A673 (cell line): Measurements from ENCODE around the gene ERLEC1. TPM values are rescaled to one million over a fixed set of nuclear protein-coding genes. Genes with fewer than 3 reads are reported as not detected.

ENCODE experiments used
- Bru-seq: library from RNA; stranded (reverse); fragments of 400-500 nt; gene quantifications from one replicate; lab custom pipeline; 2021; lab: Mats Ljungman, UMichigan
- BruChase-seq, 2 experiments: library from RNA; stranded (reverse); fragments of 400-500 nt; gene quantifications; one replicate each; lab custom pipeline; 2021; lab: Mats Ljungman, UMichigan
- BruUV-seq: library from RNA; stranded (reverse); fragments of 400-500 nt; replicated peaks from 2 replicates; lab custom pipeline; 2021; lab: Mats Ljungman, UMichigan
- CTCF ChIA-PET: fragments of 300-600 bp; sonication (Branson Sonifier 250); formaldehyde crosslinking; loops from one replicate; lab custom pipeline; 2022; ENCODE audit warnings: antibody characterized with exemption; lab: Charles Lee
- POLR2A ChIA-PET: fragments of 300-600 bp; sonication (Branson Sonifier 250); formaldehyde crosslinking; loops from one replicate; lab custom pipeline; 2022; ENCODE audit warnings: antibody characterized with exemption; ENCODE audit not compliant: low non-redundant PET; lab: Charles Lee
- DNase-seq: peaks from one replicate; pipeline ENCODE4 v3.0.0-alpha.2; 2015; ENCODE audit warnings: low spot score
- H3K27ac ChIP-seq: fragments of 200-600 bp; sonication (generic); 2 replicates; pipeline ENCODE4 v1.5.1; 2016; ENCODE audit warnings: mixed run types, low read depth, mild to moderate bottlenecking, mixed read lengths, antibody characterized with exemption, low read length; ENCODE audit not compliant: poor library complexity, severe bottlenecking
- H3K27me3 ChIP-seq: fragments of 200-600 bp; sonication (generic); replicated peaks from 2 replicates; pipeline ENCODE4 v1.6.1; 2017; ENCODE audit warnings: mixed run types, low read depth, mild to moderate bottlenecking, mixed read lengths, antibody characterized with exemption, low read length; ENCODE audit not compliant: insufficient read depth, poor library complexity
- H3K36me3 ChIP-seq: fragments of 200-600 bp; sonication (generic); 2 replicates; pipeline ENCODE4 v1.6.1; 2016; ENCODE audit warnings: mixed run types, mild to moderate bottlenecking, mixed read lengths, antibody characterized with exemption, low read length; ENCODE audit not compliant: insufficient read depth, poor library complexity, severe bottlenecking
- H3K4me1 ChIP-seq: fragments of 200-600 bp; sonication (generic); 2 replicates; pipeline ENCODE4 v1.6.1; 2017; ENCODE audit warnings: mixed run types, mild to moderate bottlenecking, mixed read lengths, antibody characterized with exemption, low read length; ENCODE audit not compliant: insufficient read depth, poor library complexity, severe bottlenecking
- H3K4me3 ChIP-seq: fragments of 200-600 bp; sonication (generic); 2 replicates; pipeline ENCODE4 v1.5.1; 2016; ENCODE audit warnings: low read depth, mixed run types, mild to moderate bottlenecking, mixed read lengths, low read length; ENCODE audit not compliant: poor library complexity, severe bottlenecking
- H3K9me3 ChIP-seq: fragments of 200-600 bp; sonication (generic); 2 replicates; pipeline ENCODE4 v1.6.1; 2016; ENCODE audit warnings: mixed run types, low read depth, mild to moderate bottlenecking, mixed read lengths, antibody characterized with exemption, low read length; ENCODE audit not compliant: poor library complexity, severe bottlenecking
- EZH2 ChIP-seq: fragments of 200-600 bp; sonication (generic); IDR thresholded peaks from 2 replicates; pipeline ENCODE4 v1.6.1; 2017; ENCODE audit warnings: borderline replicate concordance, low read depth, mild to moderate bottlenecking, mixed read lengths, antibody characterized with exemption, low read length; ENCODE audit not compliant: poor library complexity, severe bottlenecking
- intact Hi-C: fragments of 100-400 bp; cut with micrococcal nuclease; formaldehyde crosslinking; loops from one replicate; pipeline ENCODE4 v1.10.0; 2022; ENCODE audit not compliant: unreplicated experiment
- long read RNA-seq: library from polyadenylated mRNA; stranded (forward); transcript quantifications from one replicate; pipeline ENCODE4 v2.0.0, GENCODE V29; 2022
- total RNA-seq: library from RNA; stranded (reverse); gene quantifications from 2 replicates; pipeline ENCODE4 v1.2.3, GENCODE V29; 2021
- TF ChIP-seq, protein P1 (sequence below): fragments of 300-800, 200-600 bp; sonication (generic); conservative IDR thresholded peaks from 2 replicates; pipeline ENCODE4 v1.5.1; 2017; ENCODE audit warnings: low read depth, mild to moderate bottlenecking, antibody characterized with exemption, low read length, moderate library complexity, mixed read lengths

Gene ERLEC1, protein sequence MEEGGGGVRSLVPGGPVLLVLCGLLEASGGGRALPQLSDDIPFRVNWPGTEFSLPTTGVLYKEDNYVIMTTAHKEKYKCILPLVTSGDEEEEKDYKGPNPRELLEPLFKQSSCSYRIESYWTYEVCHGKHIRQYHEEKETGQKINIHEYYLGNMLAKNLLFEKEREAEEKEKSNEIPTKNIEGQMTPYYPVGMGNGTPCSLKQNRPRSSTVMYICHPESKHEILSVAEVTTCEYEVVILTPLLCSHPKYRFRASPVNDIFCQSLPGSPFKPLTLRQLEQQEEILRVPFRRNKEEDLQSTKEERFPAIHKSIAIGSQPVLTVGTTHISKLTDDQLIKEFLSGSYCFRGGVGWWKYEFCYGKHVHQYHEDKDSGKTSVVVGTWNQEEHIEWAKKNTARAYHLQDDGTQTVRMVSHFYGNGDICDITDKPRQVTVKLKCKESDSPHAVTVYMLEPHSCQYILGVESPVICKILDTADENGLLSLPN
- total RNA-seq (25.7 and 27.7 TPM in 2 replicates), Bru-seq, nascent RNA (percentile 80 among the genes with signal in this experiment), BruChase-seq, experiment 1, labeled RNA remaining after a 2-hour chase (percentile 79 among the genes with signal in this experiment), BruChase-seq, experiment 2, labeled RNA remaining after a 6-hour chase (percentile 77 among the genes with signal in this experiment)
- long read RNA-seq, transcript ERLEC1-201 (14 exons, 2,433 nt), result major isoform, 82 of 125 reads
- long read RNA-seq, transcript ERLEC1-202 (13 exons, 2,271 nt), result minor isoform, 22 of 125 reads
- long read RNA-seq, partial matches to known transcripts, result 6 of 125 reads
- long read RNA-seq, other reads (novel, unspliced or antisense), result 15 of 125 reads

DNA sequence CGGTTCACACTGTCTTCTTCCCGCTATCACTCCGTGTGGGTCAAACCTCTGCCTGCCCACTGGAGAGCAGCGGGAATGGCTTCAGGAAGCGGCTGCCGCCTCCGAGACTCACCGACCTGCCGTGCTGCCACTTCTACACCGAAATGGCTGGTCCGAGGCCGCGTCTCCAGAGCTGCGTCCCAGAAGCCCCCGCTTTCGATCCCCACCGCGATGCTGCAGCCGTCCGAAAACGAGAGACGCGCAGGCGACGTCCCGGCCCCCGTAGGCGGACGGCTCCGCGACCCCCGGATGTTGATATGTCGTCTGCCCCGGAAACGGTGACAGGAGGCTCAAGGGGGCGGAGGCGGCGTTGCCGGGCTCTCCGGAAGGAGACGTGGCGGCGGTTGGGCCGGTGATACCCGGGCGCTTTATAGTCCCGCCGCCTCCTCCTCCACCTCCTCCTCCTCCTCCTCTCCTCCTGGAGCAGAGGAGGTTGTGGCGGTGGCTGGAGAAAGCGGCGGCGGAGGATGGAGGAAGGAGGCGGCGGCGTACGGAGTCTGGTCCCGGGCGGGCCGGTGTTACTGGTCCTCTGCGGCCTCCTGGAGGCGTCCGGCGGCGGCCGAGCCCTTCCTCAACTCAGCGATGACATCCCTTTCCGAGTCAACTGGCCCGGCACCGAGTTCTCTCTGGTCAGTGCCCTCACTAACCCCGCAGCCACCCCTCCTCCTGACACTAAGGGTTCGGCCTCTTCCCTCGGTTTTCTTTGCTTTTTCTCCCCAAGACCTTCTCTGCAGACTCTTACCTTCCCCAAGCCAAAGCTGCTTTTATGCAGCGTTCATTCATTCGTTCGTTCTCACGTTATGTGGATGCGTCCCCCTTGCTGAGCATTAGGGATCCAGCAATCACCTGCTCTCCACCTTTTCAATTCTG, at the start of gene ERLEC1, which contains the start of gene ASB3:
TSS of gene ERLEC1 (plus strand) at position 340 of the 909 bp plus-strand sequence. CDS start at position 507, 167 bp downstream.
TSS of gene ASB3 (minus strand) at position 249 of the 909 bp plus-strand sequence. CDS start 21,381 bp downstream, outside the sequence.
- Histone ChIP-seq H3K27me3 (no peaks in the 10 kb centered on the region), H3K4me1 (peaks cover 10% of the 10 kb centered on the region), H3K9me3 (no peaks in the 10 kb centered on the region), H3K4me3 (peak within 1 kb of the TSS; percentile 73), H3K27ac (peak within 1 kb of the TSS; percentile 90), H3K36me3 (no peaks in the 10 kb centered on the region)
- ChIA-PET CTCF (no interaction called here), POLR2A (interaction anchor here (0.7 kb wide), 1 partner anchor 16 kb away, joined by 4 read pairs; no protein-coding TSS in a partner anchor)
- no peak for TF ChIP-seq EZH2
- TF ChIP-seq, protein P1, sequence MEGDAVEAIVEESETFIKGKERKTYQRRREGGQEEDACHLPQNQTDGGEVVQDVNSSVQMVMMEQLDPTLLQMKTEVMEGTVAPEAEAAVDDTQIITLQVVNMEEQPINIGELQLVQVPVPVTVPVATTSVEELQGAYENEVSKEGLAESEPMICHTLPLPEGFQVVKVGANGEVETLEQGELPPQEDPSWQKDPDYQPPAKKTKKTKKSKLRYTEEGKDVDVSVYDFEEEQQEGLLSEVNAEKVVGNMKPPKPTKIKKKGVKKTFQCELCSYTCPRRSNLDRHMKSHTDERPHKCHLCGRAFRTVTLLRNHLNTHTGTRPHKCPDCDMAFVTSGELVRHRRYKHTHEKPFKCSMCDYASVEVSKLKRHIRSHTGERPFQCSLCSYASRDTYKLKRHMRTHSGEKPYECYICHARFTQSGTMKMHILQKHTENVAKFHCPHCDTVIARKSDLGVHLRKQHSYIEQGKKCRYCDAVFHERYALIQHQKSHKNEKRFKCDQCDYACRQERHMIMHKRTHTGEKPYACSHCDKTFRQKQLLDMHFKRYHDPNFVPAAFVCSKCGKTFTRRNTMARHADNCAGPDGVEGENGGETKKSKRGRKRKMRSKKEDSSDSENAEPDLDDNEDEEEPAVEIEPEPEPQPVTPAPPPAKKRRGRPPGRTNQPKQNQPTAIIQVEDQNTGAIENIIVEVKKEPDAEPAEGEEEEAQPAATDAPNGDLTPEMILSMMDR, result no peak
- peak; percentile 96 for DNase-seq
- intact Hi-C loops, result no loop called here
- no TSS peak for BruUV-seq

DNA sequence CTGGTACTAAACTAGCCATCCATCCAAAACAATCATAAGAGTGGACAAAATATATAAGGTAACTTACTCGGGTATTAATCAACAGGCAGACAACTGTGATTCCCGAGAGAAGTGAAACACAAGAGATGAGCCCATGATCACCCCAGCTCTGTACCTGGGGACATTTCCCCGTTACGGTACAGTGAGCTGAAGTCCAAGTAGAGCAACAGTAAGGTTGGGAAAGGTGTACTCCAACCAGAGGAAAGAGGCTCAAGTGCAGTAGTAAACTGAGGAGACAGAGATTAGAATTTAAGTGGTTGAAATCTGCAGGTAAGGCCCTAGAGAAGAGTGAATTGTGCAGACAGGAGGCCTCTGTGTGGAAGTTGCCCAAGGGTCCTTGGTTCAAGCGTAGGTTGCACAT, 49.8 kb upstream of the ERLEC1 start:
- H3K9me3 ChIP-seq, result no peaks in the 10 kb centered on the region
- no peak overlapping the region for H3K27ac ChIP-seq
- no peaks in the 10 kb centered on the region for H3K36me3 ChIP-seq
- no peak for DNase-seq
- no peaks in the 10 kb centered on the region for H3K27me3 ChIP-seq
- H3K4me3 ChIP-seq, result no peak overlapping the region
- TF ChIP-seq, protein P1, result no peak
- no peak for TF ChIP-seq EZH2
- ChIA-PET POLR2A (no interaction called here), CTCF (no interaction called here)
- intact Hi-C loops, result no loop called here
- no peaks in the 10 kb centered on the region for H3K4me1 ChIP-seq
- BruUV-seq, result no TSS peak

DNA sequence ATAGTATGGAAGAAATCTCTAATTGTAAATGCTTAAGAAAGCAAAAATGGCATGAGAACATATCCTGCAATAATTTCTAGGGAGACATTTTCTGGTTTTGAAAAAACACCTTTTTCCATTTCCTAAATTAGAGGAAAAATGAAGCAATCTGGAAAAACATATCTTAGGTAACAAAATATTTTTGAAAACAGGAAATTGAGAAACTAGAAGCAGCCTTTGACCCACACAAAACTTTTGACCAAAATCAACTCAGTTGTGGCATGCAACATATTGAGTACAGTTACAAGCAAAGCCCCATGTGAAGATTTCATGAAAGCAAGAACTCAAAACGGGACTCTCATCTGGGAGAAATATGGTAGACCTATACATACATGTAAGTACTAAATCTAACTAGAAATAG, 47.8 kb upstream of the ERLEC1 start:
- ChIA-PET POLR2A (no interaction called here), CTCF (no interaction called here)
- no peak overlapping the region for H3K4me3 ChIP-seq
- TF ChIP-seq, protein P1, result no peak
- no peak for TF ChIP-seq EZH2
- H3K4me1 ChIP-seq, result no peaks in the 10 kb centered on the region
- BruUV-seq, result no TSS peak
- no peaks in the 10 kb centered on the region for H3K27me3 ChIP-seq
- no peak overlapping the region for H3K27ac ChIP-seq
- H3K36me3 ChIP-seq, result no peaks in the 10 kb centered on the region
- intact Hi-C loops, result loop anchor here (1.0 kb wide), 1 partner anchor 316 kb away; no protein-coding TSS in a partner anchor
- DNase-seq, result no peak
- H3K9me3 ChIP-seq, result no peaks in the 10 kb centered on the region
